HepG2 (cell line): ENCODE results near the gene CLPTM1. TPM values are rescaled to one million over a fixed set of nuclear protein-coding genes. Genes with fewer than 3 reads are reported as not detected.

Experiments
- ATF4 ChIP-seq, 2 experiments: fragments of 450-650 bp in 1 of 2; sonication (generic) in 1 of 2; formaldehyde crosslinking; IDR thresholded peaks; 2 replicates each; pipeline versions ENCODE4 v1.5.0 to v1.8.0; 2020 to 2022; ENCODE audit warnings: mild to moderate bottlenecking in 1 of 2, missing genetic modification reagents in 1 of 2
- DZIP1 ChIP-seq: sonication (generic); formaldehyde crosslinking; IDR thresholded peaks from 2 replicates; pipeline ENCODE4 v1.5.0; 2020; ENCODE audit warnings: mild to moderate bottlenecking, missing genetic modification reagents
- ESRRA ChIP-seq: sonication (generic); formaldehyde crosslinking; IDR thresholded peaks from 2 replicates; pipeline ENCODE4 v1.5.1; 2020; ENCODE audit warnings: mild to moderate bottlenecking, low read depth, missing genetic modification reagents
- HNRNPK ChIP-seq: fragments of 200-400 bp; formaldehyde crosslinking; IDR thresholded peaks from 2 replicates; pipeline ENCODE4 v1.6.1; 2018; ENCODE audit warnings: low read length, low read depth, moderate library complexity, mild to moderate bottlenecking; ENCODE audit not compliant: poor library complexity, severe bottlenecking
- IRX3 ChIP-seq: sonication (generic); formaldehyde crosslinking; IDR thresholded peaks from 2 replicates; pipeline ENCODE4 v1.8.1; 2023; ENCODE audit warnings: mild to moderate bottlenecking, low read depth, missing genetic modification reagents, borderline replicate concordance
- MBNL3 ChIP-seq: fragments of 250-450 bp; sonication (Bioruptor Pico); conservative IDR thresholded peaks from 2 replicates; pipeline ENCODE4 v1.8.0; 2022; ENCODE audit warnings: mild to moderate bottlenecking, inconsistent platforms
- MTA3 ChIP-seq: sonication (generic); formaldehyde crosslinking; IDR thresholded peaks from 2 replicates; pipeline ENCODE4 v1.4.0; 2020; ENCODE audit warnings: missing genetic modification reagents
- NCOA2 ChIP-seq: sonication (generic); formaldehyde crosslinking; IDR thresholded peaks from 2 replicates; pipeline ENCODE4 v1.8.0; 2022; ENCODE audit warnings: inconsistent platforms
- NR2C2 ChIP-seq: sonication (generic); formaldehyde crosslinking; IDR thresholded peaks from 2 replicates; pipeline ENCODE4 v1.4.0; 2020; ENCODE audit warnings: missing genetic modification reagents, mild to moderate bottlenecking, moderate library complexity, borderline replicate concordance
- PHF21A ChIP-seq: sonication (generic); formaldehyde crosslinking; IDR thresholded peaks from 2 replicates; pipeline ENCODE4 v1.5.0; 2020; ENCODE audit warnings: mild to moderate bottlenecking, missing genetic modification reagents
- RELA ChIP-seq: sonication (generic); formaldehyde crosslinking; IDR thresholded peaks from 2 replicates; pipeline ENCODE4 v1.4.0; 2020; ENCODE audit warnings: missing genetic modification reagents
- SCMH1 ChIP-seq: sonication (generic); formaldehyde crosslinking; IDR thresholded peaks from 2 replicates; pipeline ENCODE4 v1.9.0; 2021; ENCODE audit warnings: missing genetic modification reagents, mild to moderate bottlenecking, borderline replicate concordance
- SRSF4 ChIP-seq: fragments of 200-400 bp; formaldehyde crosslinking; IDR thresholded peaks from one replicate; pipeline ENCODE4 v1.6.1; 2018; ENCODE audit warnings: mild to moderate bottlenecking, low read depth, low read length, moderate library complexity; ENCODE audit not compliant: poor library complexity, severe bottlenecking
- THYN1 ChIP-seq: sonication (generic); formaldehyde crosslinking; IDR thresholded peaks from 2 replicates; pipeline ENCODE4 v1.8.1; 2023; ENCODE audit warnings: low read depth, mild to moderate bottlenecking, moderate library complexity, missing genetic modification reagents, borderline replicate concordance
- USF2 ChIP-seq, 2 experiments: sonication (generic) in 1 of 2; formaldehyde crosslinking in 1 of 2; IDR thresholded peaks; 2 replicates each; pipeline versions ENCODE4 v1.5.1 to v1.6.1; 2011 to 2020; ENCODE audit warnings: borderline replicate concordance in 1 of 2, low read depth in 1 of 2, low read length in 1 of 2, mild to moderate bottlenecking in 1 of 2, missing genetic modification reagents in 1 of 2, moderate library complexity in 1 of 2
- ZFP62 ChIP-seq: sonication (generic); formaldehyde crosslinking; IDR thresholded peaks from 2 replicates; pipeline ENCODE4 v1.4.0; 2020; ENCODE audit warnings: missing genetic modification reagents
- ZMAT3 ChIP-seq: sonication (generic); formaldehyde crosslinking; conservative IDR thresholded peaks from 2 replicates; pipeline ENCODE4 v1.7.0; 2021; ENCODE audit warnings: missing genetic modification reagents
- ZNF431 ChIP-seq: sonication (generic); formaldehyde crosslinking; IDR thresholded peaks from 2 replicates; pipeline ENCODE4 v1.9.0; 2022; ENCODE audit warnings: missing genetic modification reagents, low read depth, mild to moderate bottlenecking, borderline replicate concordance
- ZNF512 ChIP-seq: sonication (generic); formaldehyde crosslinking; IDR thresholded peaks from 2 replicates; pipeline ENCODE4 v1.4.0; 2020; ENCODE audit warnings: mild to moderate bottlenecking, missing genetic modification reagents
- ZNF563 ChIP-seq: sonication (generic); formaldehyde crosslinking; IDR thresholded peaks from 2 replicates; pipeline ENCODE4 v1.8.0; 2022; ENCODE audit warnings: mild to moderate bottlenecking, moderate library complexity, missing genetic modification reagents
- ZNF576 ChIP-seq: sonication (generic); formaldehyde crosslinking; IDR thresholded peaks from 2 replicates; pipeline ENCODE4 v1.4.0; 2020; ENCODE audit warnings: mild to moderate bottlenecking, missing genetic modification reagents
- ZNF768 ChIP-seq: sonication (generic); formaldehyde crosslinking; IDR thresholded peaks from 2 replicates; pipeline ENCODE4 v1.4.0; 2020; ENCODE audit warnings: missing genetic modification reagents
- polyA plus RNA-seq, 8 experiments: library from polyadenylated mRNA; depleted of rRNA in 3 of 8; stranded (reverse) in 7 of 8; unstranded in 1 of 8; fragments of >200 nt; fragmentation: Illumina TruSeq in 4 of 8; extraction: Trizol in 4 of 8; gene quantifications; 2 replicates each; pipeline versions ENCODE4 v1.2.1 to v1.2.3, GENCODE V29; 2011 to 2016; ENCODE audit warnings: low read depth in 4 of 8, missing spikeins in 1 of 8, mixed read lengths in 1 of 8; ENCODE audit not compliant: insufficient read depth in 1 of 8
- total RNA-seq, 5 experiments: library from RNA; depleted of rRNA; stranded (reverse); fragments of >200 nt; fragmentation: Illumina TruSeq; extraction: Trizol; gene quantifications; 2 replicates each; pipeline ENCODE4 v1.2.3, GENCODE V29; 2016; ENCODE audit warnings: low read depth in 1 of 5

CLPTM1 gene
- total and polyA plus RNA-seq, 2 of the 13 experiments (the other 11 are each of a cell fraction or from before 2014, with no cell fraction given): 34.9 to 42.8 TPM

- TF ChIP-seq ZNF768 (peak; percentile 67), USF2 (IDR thresholded peaks at IDR 0.05; ENCODE audit: low read depth, low read length) (no peak), USF2 (CRISPR knock-in tag; IDR thresholded peaks at IDR 0.05; ENCODE audit: borderline replicate concordance) (peak; percentile 59; the same call in 1 of the 2 replicates), THYN1 (CRISPR knock-in tag) (no peak), HNRNPK (peak; percentile 7), NCOA2 (CRISPR knock-in tag) (peak; percentile 99), ZNF431 (CRISPR knock-in tag) (no peak), ATF4 (CRISPR knock-in tag; IDR thresholded peaks at IDR 0.05) (peak in 1 of 2 experiments; percentile 90; a peak in 2 of 4 replicates), ESRRA (CRISPR knock-in tag) (peak; percentile 99), DZIP1 (CRISPR knock-in tag) (no peak), SRSF4 (no peak), RELA (CRISPR knock-in tag) (no peak), ZNF512 (no peak), IRX3 (CRISPR knock-in tag) (peak; percentile 60; the same call in 1 of the 2 replicates), ZNF563 (CRISPR knock-in tag) (no peak), MBNL3 (CRISPR knock-in tag) (no peak), MTA3 (CRISPR knock-in tag) (no peak), SCMH1 (CRISPR knock-in tag) (no peak), ZNF576 (CRISPR knock-in tag) (no peak), PHF21A (CRISPR knock-in tag) (peak; percentile 95), NR2C2 (CRISPR knock-in tag) (peak; percentile 91), ZMAT3 (CRISPR knock-in tag) (peak; percentile 76; the same call in 1 of the 2 replicates), ZFP62 (CRISPR knock-in tag) (no peak)
Observed at GRCh38 chr19:44924243-44924725, 30.9 kb upstream of the CLPTM1 start (continued).
